ENCODE results near the gene TBC1D20. TPM values are rescaled to one million over a fixed set of nuclear protein-coding genes. Genes with fewer than 3 reads are reported as not detected.
"Not testable (repeated sequence)": the region's sequence is repeated elsewhere in the genome, so short reads cannot be mapped to it uniquely, and the experiment has no call there.

Gene TBC1D20
- 10 to 100 TPM; 36.7 to 47.0 (median 42.1) TPM for total RNA-seq (2021; fragmentation: NEBNext Ultra II Directional; extraction: Animal tissue kit (Norgen Biotek cat#: 25700))
- long read RNA-seq, full-length matches to known transcripts: 3 of 13 reads
- long read RNA-seq, partial matches to known transcripts: 1 of 13 reads
- long read RNA-seq, other reads (novel, unspliced or antisense): 9 of 13 reads

GRCh38 chr20:462199-462991, at the start of gene TBC1D20:
TBC1D20 (minus strand) TSS chr20:462533; CDS start chr20:462405, 128 bp downstream.
- Mint-ChIP-seq H3K9me3 (peaks cover 3% of the 10 kb centered on the region; the same call in 1 of the 2 replicates), H3K27me3 (ENCODE audit: insufficient read depth) (peaks cover 8% of the 10 kb centered on the region), H3K27ac (peak within 1 kb of the TSS; percentile 97), H3K4me3 (peak within 1 kb of the TSS; percentile 98), H3K4me1 (ENCODE audit: low read depth) (peaks cover 34% of the 10 kb centered on the region), H3K36me3 (ENCODE audit: low read depth) (peaks cover 2% of the 10 kb centered on the region)
- DNase-seq: peak; percentile 72
- peak; percentile 32; the same call in 1 of the 2 replicates for TF ChIP-seq CTCF (IDR thresholded peaks at IDR 0.05)

GRCh38 chr20:510328-511057, 48.2 kb upstream of the TBC1D20 start:
- not testable (repeated sequence) for H3K27me3 Mint-ChIP-seq (ENCODE audit: insufficient read depth); H3K9me3 Mint-ChIP-seq; H3K4me3 Mint-ChIP-seq; DNase-seq; H3K27ac Mint-ChIP-seq
- peaks cover 48% of the 10 kb centered on the region for H3K4me1 Mint-ChIP-seq (ENCODE audit: low read depth)
- peaks cover 13% of the 10 kb centered on the region for H3K36me3 Mint-ChIP-seq (ENCODE audit: low read depth)

GRCh38 chr20:508364-508787, 46.0 kb upstream of the TBC1D20 start:
- H3K27me3 Mint-ChIP-seq (ENCODE audit: insufficient read depth); H3K4me3 Mint-ChIP-seq; H3K9me3 Mint-ChIP-seq; DNase-seq: not testable (repeated sequence)
- Mint-ChIP-seq H3K36me3 (ENCODE audit: low read depth) (peaks cover 19% of the 10 kb centered on the region), H3K4me1 (ENCODE audit: low read depth) (peaks cover 33% of the 10 kb centered on the region), H3K27ac (peak overlapping the region; percentile 15)

- Mint-ChIP-seq H3K27me3 (ENCODE audit: insufficient read depth) (no peaks in the 10 kb centered on the region; the same call in 1 of the 2 replicates), H3K9me3 (no peaks in the 10 kb centered on the region), H3K4me3 (no peak overlapping the region; the same call in 1 of the 2 replicates), H3K36me3 (ENCODE audit: low read depth) (peaks cover 24% of the 10 kb centered on the region), H3K27ac (peak overlapping the region; percentile 15; the same call in 1 of the 2 replicates), H3K4me1 (ENCODE audit: low read depth) (peaks cover 28% of the 10 kb centered on the region)
- no peak for DNase-seq
- TF ChIP-seq CTCF (IDR thresholded peaks at IDR 0.05): no peak
These were observed 45.5 kb upstream of the TBC1D20 start for GRCh38 chr20:507761-508332.

- Mint-ChIP-seq H3K27me3 (ENCODE audit: insufficient read depth) (no peaks in the 10 kb centered on the region; the same call in 1 of the 2 replicates), H3K27ac (no peak overlapping the region), H3K4me1 (ENCODE audit: low read depth) (peaks cover 27% of the 10 kb centered on the region), H3K9me3 (no peaks in the 10 kb centered on the region), H3K36me3 (ENCODE audit: low read depth) (peaks cover 28% of the 10 kb centered on the region), H3K4me3 (no peak overlapping the region)
- no peak for DNase-seq
- no peak for TF ChIP-seq CTCF (IDR thresholded peaks at IDR 0.05)
These were observed 44.8 kb upstream of the TBC1D20 start for GRCh38 chr20:507006-507758.

GRCh38 chr20:504632-505075, 42.3 kb upstream of the TBC1D20 start:
- Mint-ChIP-seq H3K9me3 (no peaks in the 10 kb centered on the region), H3K4me1 (ENCODE audit: low read depth) (peaks cover 27% of the 10 kb centered on the region), H3K27me3 (ENCODE audit: insufficient read depth) (no peaks in the 10 kb centered on the region; the same call in 1 of the 2 replicates), H3K4me3 (no peak overlapping the region), H3K36me3 (ENCODE audit: low read depth) (peaks cover 28% of the 10 kb centered on the region), H3K27ac (no peak overlapping the region)
- DNase-seq: no peak
- TF ChIP-seq CTCF (IDR thresholded peaks at IDR 0.05): no peak
